Measurements from ENCODE around the gene ATG7. TPM values are rescaled to one million over a fixed set of nuclear protein-coding genes. Genes with fewer than 3 reads are reported as not detected.

The ATG7 gene
- total and polyA plus RNA-seq, 4 experiments from 2014 or later = 16.9 to 32.8 (median 27.8) TPM

DNA sequence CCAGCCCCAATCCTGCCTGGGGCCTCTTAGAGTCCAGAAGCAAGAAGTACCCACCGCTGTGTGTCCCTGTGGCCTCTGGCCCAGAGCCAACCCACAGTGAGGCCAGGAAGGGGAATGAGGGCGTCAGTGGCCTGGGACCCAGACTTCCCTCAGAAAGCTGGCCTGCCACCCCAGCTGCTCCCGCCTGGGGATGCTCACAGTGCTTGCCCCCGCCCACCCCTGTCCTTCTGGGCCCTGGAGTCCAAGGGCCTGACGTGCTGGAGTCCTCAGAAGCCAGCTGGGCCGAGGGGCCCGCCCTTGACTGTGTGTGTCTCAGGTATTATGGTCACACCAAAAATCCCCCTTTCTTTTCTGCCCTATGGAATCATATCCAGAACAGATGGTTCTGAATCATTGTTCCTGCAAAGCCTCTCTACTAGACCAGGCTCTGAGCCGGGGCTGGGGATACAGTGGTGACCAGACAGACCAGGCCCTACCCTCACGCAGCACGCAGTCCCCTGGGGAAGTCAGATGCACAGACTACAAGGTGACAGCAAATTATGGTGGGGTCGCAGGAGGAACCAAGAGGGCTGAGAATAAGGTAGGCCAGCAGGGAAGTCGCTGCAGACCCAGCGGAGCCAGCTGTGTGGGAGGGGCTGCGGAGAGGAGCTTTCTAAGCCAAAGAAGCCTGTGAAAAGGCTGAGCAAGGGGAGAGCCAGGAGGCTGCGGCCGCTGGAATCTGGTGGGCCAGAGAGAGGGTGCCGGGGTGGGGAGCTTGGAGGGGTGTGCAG, 272.4 kb downstream of the ATG7 start:
- no peak for DNase-seq
- Mint-ChIP-seq H3K27ac (peak overlapping the region in 1 of 7 donors; percentile 53), H3K27me3 (no peaks in the 10 kb centered on the region), H3K4me3 (no peak overlapping the region), H3K36me3 (peaks cover 0 to 9% of the 10 kb centered on the region in 2 donors), H3K4me1 (peaks cover 0 to 5% (median 2%) of the 10 kb centered on the region in 4 donors), H3K9me3 (peaks cover 0 to 8% (median 0%) of the 10 kb centered on the region in 8 donors)
- POLR2A ChIA-PET (ENCODE audit: partially characterized antibody) = no interaction called here
- Histone ChIP-seq H3K36me3 (ENCODE audit: insufficient read depth, low read length) (no peaks in the 10 kb centered on the region), H3K4me1 (ENCODE audit: insufficient read depth, low read length) (no peaks in the 10 kb centered on the region), H3K27ac (ENCODE audit: low read depth, low read length) (no peak overlapping the region), H3K27me3 (ENCODE audit: insufficient read depth, low read length) (no peaks in the 10 kb centered on the region), H3K9me3 (ENCODE audit: control insufficient read depth in 1 of 2, low read length in 2 of 2) (no peaks in the 10 kb centered on the region), H3K4me3 (ENCODE audit: low read length in 2 of 2) (no peak overlapping the region)
- CTCF ChIA-PET (ENCODE audit: partially characterized antibody) = no interaction called here
- intact Hi-C loops (cut with micrococcal nuclease) = no loop called here

DNA sequence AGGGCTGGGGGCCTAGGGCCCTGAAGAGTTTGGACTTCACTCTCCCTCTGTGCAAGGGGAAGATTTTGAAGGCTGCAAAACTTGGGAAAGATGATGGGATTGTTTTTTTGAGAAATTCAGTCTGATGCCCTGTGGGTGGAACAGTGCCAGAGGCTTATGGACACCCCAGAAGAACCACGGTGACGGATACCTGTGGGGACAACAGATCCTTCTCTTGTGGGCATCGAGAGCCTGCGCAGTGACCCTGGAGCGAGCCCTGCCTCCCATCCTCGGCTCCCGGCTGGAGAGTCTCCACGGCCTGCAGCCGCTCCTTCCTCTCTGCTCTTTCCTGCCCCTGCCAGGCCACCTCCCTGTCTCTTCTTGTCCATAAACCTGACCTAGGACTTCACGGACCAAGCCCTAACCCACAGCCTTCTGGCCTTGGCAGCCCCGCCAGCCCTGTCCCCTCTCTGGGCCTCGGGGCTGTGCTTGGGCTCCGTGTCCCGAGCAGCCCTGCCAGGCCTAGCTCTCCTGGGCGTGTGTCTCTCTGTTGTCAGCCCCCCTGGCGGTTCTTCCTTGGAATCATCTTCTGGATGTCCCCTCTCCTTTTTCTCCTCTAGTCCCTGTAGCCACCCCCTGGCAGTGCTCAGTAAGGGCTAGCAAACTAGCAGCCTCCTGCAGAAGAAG, 273.1 kb downstream of the ATG7 start:
- Mint-ChIP-seq H3K9me3 (peaks cover 0 to 9% (median 0%) of the 10 kb centered on the region in 8 donors), H3K36me3 (peaks cover 0 to 13% of the 10 kb centered on the region in 2 donors), H3K4me1 (peaks cover 0 to 6% (median 2%) of the 10 kb centered on the region in 4 donors), H3K27me3 (no peaks in the 10 kb centered on the region), H3K4me3 (no peak overlapping the region), H3K27ac (peak overlapping the region in 3 of 7 donors; percentile 42 to 53 (median 51))
- ChIA-PET CTCF (ENCODE audit: partially characterized antibody) (no interaction called here), POLR2A (ENCODE audit: partially characterized antibody) (no interaction called here)
- no peak for DNase-seq
- H3K4me1 ChIP-seq (ENCODE audit: insufficient read depth, low read length) = no peaks in the 10 kb centered on the region
- no peaks in the 10 kb centered on the region for H3K27me3 ChIP-seq (ENCODE audit: insufficient read depth, low read length)
- H3K9me3 ChIP-seq (ENCODE audit: control insufficient read depth in 1 of 2, low read length in 2 of 2) = no peaks in the 10 kb centered on the region
- no peak overlapping the region for H3K4me3 ChIP-seq (ENCODE audit: low read length in 2 of 2)
- intact Hi-C loops (cut with micrococcal nuclease) = no loop called here
- H3K36me3 ChIP-seq (ENCODE audit: insufficient read depth, low read length) = no peaks in the 10 kb centered on the region
- H3K27ac ChIP-seq (ENCODE audit: low read depth, low read length) = no peak overlapping the region

- peak overlapping the region in 1 of 7 donors; percentile 36 for H3K27ac Mint-ChIP-seq
- Histone ChIP-seq H3K27me3 (ENCODE audit: insufficient read depth, low read length) (no peaks in the 10 kb centered on the region), H3K36me3 (ENCODE audit: insufficient read depth, low read length) (no peaks in the 10 kb centered on the region), H3K27ac (ENCODE audit: low read depth, low read length) (no peak overlapping the region), H3K4me3 (ENCODE audit: low read length in 2 of 2) (no peak overlapping the region), H3K9me3 (ENCODE audit: control insufficient read depth in 1 of 2, low read length in 2 of 2) (no peaks in the 10 kb centered on the region), H3K4me1 (ENCODE audit: insufficient read depth, low read length) (no peaks in the 10 kb centered on the region)
- no peak for DNase-seq
- peaks cover 0 to 13% (median 7%) of the 10 kb centered on the region in 4 donors for H3K4me1 Mint-ChIP-seq
- no peak overlapping the region for H3K4me3 Mint-ChIP-seq
- CTCF ChIA-PET (ENCODE audit: partially characterized antibody) = no interaction called here
- no peaks in the 10 kb centered on the region for H3K27me3 Mint-ChIP-seq
- peaks cover 0 to 13% of the 10 kb centered on the region in 2 donors for H3K36me3 Mint-ChIP-seq
- intact Hi-C loops (cut with micrococcal nuclease) = no loop called here
- peaks cover 0 to 9% (median 0%) of the 10 kb centered on the region in 8 donors for H3K9me3 Mint-ChIP-seq
- POLR2A ChIA-PET (ENCODE audit: partially characterized antibody) = no interaction called here
Observed at GRCh38 chr3:11546657-11547302, 274.6 kb downstream of the ATG7 start.

DNA sequence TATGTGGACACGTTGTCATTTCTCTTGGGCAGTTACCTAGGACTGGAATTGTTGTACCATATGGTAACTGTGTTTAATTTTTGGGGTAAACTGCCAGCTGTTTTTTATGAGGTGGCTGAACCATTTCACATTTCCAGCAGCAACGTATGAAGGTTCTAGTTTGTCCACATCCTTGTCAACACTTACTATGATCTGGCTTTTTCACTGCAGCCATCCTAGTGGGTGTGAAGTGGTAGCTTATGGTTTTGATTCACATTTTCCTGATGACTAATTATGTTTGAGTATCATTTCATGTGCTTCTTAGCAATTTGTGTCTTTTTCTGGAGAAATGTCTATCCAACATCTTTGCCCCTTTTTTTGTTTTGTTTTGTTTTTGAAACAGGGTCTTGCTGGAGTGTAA, 275.3 kb downstream of the ATG7 start:
- no peak overlapping the region for H3K27ac ChIP-seq (ENCODE audit: low read depth, low read length)
- Mint-ChIP-seq H3K4me3 (no peak overlapping the region), H3K9me3 (peaks cover 0 to 9% (median 0%) of the 10 kb centered on the region in 8 donors), H3K36me3 (peaks cover under 1 to 19% of the 10 kb centered on the region in 2 donors), H3K4me1 (peaks cover 0 to 13% (median 7%) of the 10 kb centered on the region in 4 donors), H3K27ac (no peak overlapping the region), H3K27me3 (no peaks in the 10 kb centered on the region)
- H3K4me1 ChIP-seq (ENCODE audit: insufficient read depth, low read length) = no peaks in the 10 kb centered on the region
- no peaks in the 10 kb centered on the region for H3K27me3 ChIP-seq (ENCODE audit: insufficient read depth, low read length)
- no peak overlapping the region for H3K4me3 ChIP-seq (ENCODE audit: low read length in 2 of 2)
- CTCF ChIA-PET (ENCODE audit: partially characterized antibody) = no interaction called here
- no peaks in the 10 kb centered on the region for H3K36me3 ChIP-seq (ENCODE audit: insufficient read depth, low read length)
- DNase-seq = no peak
- POLR2A ChIA-PET (ENCODE audit: partially characterized antibody) = no interaction called here
- intact Hi-C loops (cut with micrococcal nuclease) = no loop called here
- H3K9me3 ChIP-seq (ENCODE audit: control insufficient read depth in 1 of 2, low read length in 2 of 2) = no peaks in the 10 kb centered on the region

DNA sequence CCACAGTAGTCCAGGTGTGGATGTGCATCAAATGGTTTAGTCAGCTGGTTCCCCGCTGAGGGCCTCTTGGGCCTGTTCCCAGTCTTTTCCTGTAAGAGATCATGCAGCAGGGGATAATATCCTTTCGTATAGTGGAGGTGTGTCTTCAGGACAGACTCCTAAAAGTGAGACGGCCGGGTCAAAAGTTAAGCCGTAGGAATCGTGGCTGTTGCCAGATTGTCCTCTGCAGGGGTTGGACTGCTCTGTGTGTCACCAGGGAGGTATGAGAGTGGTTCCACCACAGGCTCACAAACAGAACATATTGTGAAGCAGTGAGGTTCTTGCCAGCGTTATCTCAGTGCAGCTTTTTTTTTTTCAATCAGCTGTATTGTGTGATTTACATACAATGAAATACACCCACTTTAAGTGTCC, 276.5 kb downstream of the ATG7 start:
- Histone ChIP-seq H3K4me1 (ENCODE audit: insufficient read depth, low read length) (no peaks in the 10 kb centered on the region), H3K4me3 (ENCODE audit: low read length in 2 of 2) (no peak overlapping the region), H3K36me3 (ENCODE audit: insufficient read depth, low read length) (no peaks in the 10 kb centered on the region), H3K9me3 (ENCODE audit: control insufficient read depth in 1 of 2, low read length in 2 of 2) (no peaks in the 10 kb centered on the region), H3K27ac (ENCODE audit: low read depth, low read length) (no peak overlapping the region), H3K27me3 (ENCODE audit: insufficient read depth, low read length) (no peaks in the 10 kb centered on the region)
- peak overlapping the region in 2 of 7 donors; percentile 41 to 46 for H3K27ac Mint-ChIP-seq
- CTCF ChIA-PET (ENCODE audit: partially characterized antibody) = no interaction called here
- peaks cover 8 to 26% of the 10 kb centered on the region in 2 donors for H3K36me3 Mint-ChIP-seq
- intact Hi-C loops (cut with micrococcal nuclease) = no loop called here
- POLR2A ChIA-PET (ENCODE audit: partially characterized antibody) = no interaction called here
- H3K4me3 Mint-ChIP-seq = no peak overlapping the region
- peaks cover 0 to 13% (median 8%) of the 10 kb centered on the region in 4 donors for H3K4me1 Mint-ChIP-seq
- H3K9me3 Mint-ChIP-seq = peaks cover 0 to 9% (median 0%) of the 10 kb centered on the region in 8 donors
- no peaks in the 10 kb centered on the region for H3K27me3 Mint-ChIP-seq
- DNase-seq = no peak

DNA sequence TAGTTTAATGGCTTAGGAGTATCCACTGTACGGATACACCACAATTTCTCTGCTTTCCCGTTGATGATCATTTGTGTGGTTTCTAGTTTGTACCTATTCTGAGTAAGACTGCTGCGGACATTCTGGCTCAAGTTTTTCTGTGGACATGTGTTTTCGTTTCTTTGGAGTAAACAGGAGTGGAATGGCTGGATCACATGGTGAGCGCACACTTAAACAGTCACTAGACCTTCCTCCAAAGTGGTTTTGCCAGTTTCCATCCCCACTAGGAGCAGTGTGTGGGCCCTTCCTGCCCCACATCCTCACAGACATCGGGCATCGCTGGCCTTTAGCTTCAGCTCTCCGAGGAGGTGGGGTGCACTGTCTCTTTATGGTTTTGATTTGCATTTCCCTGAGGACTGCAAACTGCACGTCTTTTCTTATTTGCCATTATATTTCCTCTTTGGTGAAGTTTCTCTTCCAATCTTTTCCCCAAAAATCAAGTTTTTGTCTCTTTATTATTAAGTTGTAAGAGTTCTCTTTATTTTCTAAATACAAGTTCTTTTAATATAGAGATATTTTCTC, 277.5 kb downstream of the ATG7 start:
- Histone ChIP-seq H3K4me3 (ENCODE audit: low read length in 2 of 2) (no peak overlapping the region), H3K27ac (ENCODE audit: low read depth, low read length) (no peak overlapping the region), H3K9me3 (ENCODE audit: control insufficient read depth in 1 of 2, low read length in 2 of 2) (no peaks in the 10 kb centered on the region), H3K36me3 (ENCODE audit: insufficient read depth, low read length) (no peaks in the 10 kb centered on the region), H3K4me1 (ENCODE audit: insufficient read depth, low read length) (no peaks in the 10 kb centered on the region), H3K27me3 (ENCODE audit: insufficient read depth, low read length) (no peaks in the 10 kb centered on the region)
- ChIA-PET POLR2A (ENCODE audit: partially characterized antibody) (no interaction called here), CTCF (ENCODE audit: partially characterized antibody) (no interaction called here)
- H3K4me3 Mint-ChIP-seq = no peak overlapping the region
- H3K27me3 Mint-ChIP-seq = no peaks in the 10 kb centered on the region
- peaks cover 0 to 9% (median 0%) of the 10 kb centered on the region in 8 donors for H3K9me3 Mint-ChIP-seq
- intact Hi-C loops (cut with micrococcal nuclease) = no loop called here
- H3K36me3 Mint-ChIP-seq = peaks cover 14 to 26% of the 10 kb centered on the region in 2 donors
- peak overlapping the region in 2 of 7 donors; percentile 14 to 31 for H3K27ac Mint-ChIP-seq
- no peak for DNase-seq
- H3K4me1 Mint-ChIP-seq = peaks cover 0 to 13% (median 8%) of the 10 kb centered on the region in 4 donors

DNA sequence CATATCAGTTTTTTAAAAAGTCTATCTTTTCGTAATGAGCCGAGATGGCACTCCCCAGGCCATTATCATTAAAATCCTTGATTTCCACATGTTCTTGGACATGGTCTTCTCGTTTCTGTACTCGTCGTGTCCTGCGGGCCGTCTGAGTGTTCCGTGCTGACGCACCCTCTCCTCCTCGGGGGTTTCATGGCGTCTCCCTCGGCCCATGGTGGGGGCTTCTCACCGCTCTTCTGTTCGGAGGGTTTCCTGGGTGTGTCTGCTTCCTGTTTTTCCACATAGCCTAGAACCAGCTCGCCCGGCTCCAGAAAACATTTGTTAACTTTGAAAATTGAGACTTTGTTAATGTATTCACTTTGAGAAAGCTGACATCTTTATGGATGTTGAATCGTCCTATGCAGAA, 278.8 kb downstream of the ATG7 start:
- Mint-ChIP-seq H3K27me3 (no peaks in the 10 kb centered on the region), H3K9me3 (peaks cover 0 to 9% (median 0%) of the 10 kb centered on the region in 8 donors)
- POLR2A ChIA-PET (ENCODE audit: partially characterized antibody) = interaction anchor here (0.8 kb wide), 1 partner anchor 12 kb away, joined by 3 read pairs; no protein-coding TSS in a partner anchor

More for the DNA sequence above, 278.8 kb downstream of the ATG7 start:
- intact Hi-C loops (cut with micrococcal nuclease) = no loop called here
- Histone ChIP-seq H3K27ac (ENCODE audit: low read depth, low read length) (no peak overlapping the region), H3K36me3 (ENCODE audit: insufficient read depth, low read length) (no peaks in the 10 kb centered on the region), H3K9me3 (ENCODE audit: control insufficient read depth in 1 of 2, low read length in 2 of 2) (no peaks in the 10 kb centered on the region), H3K4me3 (ENCODE audit: low read length in 2 of 2) (no peak overlapping the region), H3K4me1 (ENCODE audit: insufficient read depth, low read length) (no peaks in the 10 kb centered on the region), H3K27me3 (ENCODE audit: insufficient read depth, low read length) (no peaks in the 10 kb centered on the region)
- CTCF ChIA-PET (ENCODE audit: partially characterized antibody) = interaction anchor here (1.0 kb wide), 1 partner anchor 11 kb away, joined by 3 read pairs; no protein-coding TSS in a partner anchor
- H3K4me3 Mint-ChIP-seq = no peak overlapping the region
- no peak for DNase-seq
- H3K4me1 Mint-ChIP-seq = peaks cover 0 to 13% (median 8%) of the 10 kb centered on the region in 4 donors
- peaks cover 24 to 31% of the 10 kb centered on the region in 2 donors for H3K36me3 Mint-ChIP-seq
- peak overlapping the region in 3 of 7 donors; percentile 9 to 65 (median 36) for H3K27ac Mint-ChIP-seq
